Measurements from ENCODE around the gene PGM3. TPM values are rescaled to one million over a fixed set of nuclear protein-coding genes. Genes with fewer than 3 reads are reported as not detected.
"Not testable (repeated sequence)": the region's sequence is repeated elsewhere in the genome, so short reads cannot be mapped to it uniquely, and the experiment has no call there.

Gene PGM3
- total RNA-seq, 2 donors from 2014 or later: 22.4 to 34.1 TPM

- no peaks in the 10 kb centered on the region for H3K9me3 Mint-ChIP-seq
- peaks cover 20% of the 10 kb centered on the region for H3K4me1 Mint-ChIP-seq (ENCODE audit: low read depth)
- ATAC-seq (replicated peaks in 1 of 2): peak; percentile 17 to 24
- H3K4me3 Mint-ChIP-seq: no peak overlapping the region
- H3K27me3 Mint-ChIP-seq (ENCODE audit: low read depth): no peaks in the 10 kb centered on the region
- no peaks in the 10 kb centered on the region for H3K36me3 Mint-ChIP-seq (ENCODE audit: insufficient read depth in 2 of 2)
- no peak overlapping the region for H3K27ac Mint-ChIP-seq
- DNase-seq: no peak
These were observed 5.6 kb upstream of the PGM3 start for GRCh38 chr6:83198486-83199172.

- peaks cover 2 to 5% of the 10 kb centered on the region in 2 donors for H3K36me3 Mint-ChIP-seq (ENCODE audit: insufficient read depth in 2 of 2)
- peak; percentile 12 to 28 for ATAC-seq (replicated peaks in 1 of 2)
- no peaks in the 10 kb centered on the region for H3K9me3 Mint-ChIP-seq
- DNase-seq: peak; percentile 26 to 27
- H3K27ac Mint-ChIP-seq: no peak overlapping the region
- H3K27me3 Mint-ChIP-seq (ENCODE audit: low read depth): no peaks in the 10 kb centered on the region
- peak overlapping the region; percentile 93 to 99 for H3K4me3 Mint-ChIP-seq
- H3K4me1 Mint-ChIP-seq (ENCODE audit: low read depth): peaks cover 36% of the 10 kb centered on the region
These were observed 892 bp upstream of the PGM3 start for GRCh38 chr6:83193747-83194566.

- ATAC-seq (replicated peaks in 1 of 2): peak; percentile 8 to 11
- peaks cover 33% of the 10 kb centered on the region for H3K4me1 Mint-ChIP-seq (ENCODE audit: low read depth)
These were observed 609 bp downstream of the PGM3 start for GRCh38 chr6:83192456-83192855.

DNA sequence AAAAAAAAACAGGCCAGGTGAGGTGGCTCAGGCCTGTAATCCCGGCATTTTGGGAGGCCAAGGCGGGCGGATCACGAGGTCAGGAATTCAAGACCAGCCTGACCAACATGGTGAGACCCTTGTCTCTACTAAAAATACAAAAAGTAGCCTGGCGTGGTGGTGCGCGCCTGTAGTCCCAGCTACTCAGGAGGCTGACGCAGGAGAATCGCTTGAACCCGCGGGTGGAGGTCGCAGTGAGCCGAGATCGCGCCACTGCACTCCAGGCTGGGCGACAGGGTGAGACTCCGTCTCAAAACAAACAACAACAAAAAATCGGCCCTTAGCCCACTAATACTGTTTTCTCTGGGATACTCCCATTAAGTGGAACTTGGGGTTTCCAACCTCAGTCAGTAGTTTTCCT, 1.1 kb downstream of the PGM3 start:
- H3K9me3 Mint-ChIP-seq; DNase-seq; ATAC-seq (replicated peaks in 1 of 2); H3K27me3 Mint-ChIP-seq (ENCODE audit: low read depth); H3K36me3 Mint-ChIP-seq (ENCODE audit: insufficient read depth in 2 of 2): not testable (repeated sequence)
- Mint-ChIP-seq H3K4me1 (ENCODE audit: low read depth) (peaks cover 33% of the 10 kb centered on the region), H3K27ac (peak overlapping the region; percentile 93), H3K4me3 (peak overlapping the region; percentile 93 to 99)

More at GRCh38 chr6:83192456-83192855, 609 bp downstream of the PGM3 start:
- no peaks in the 10 kb centered on the region for H3K9me3 Mint-ChIP-seq
- peaks cover 2 to 5% of the 10 kb centered on the region in 2 donors for H3K36me3 Mint-ChIP-seq (ENCODE audit: insufficient read depth in 2 of 2)
- H3K27ac Mint-ChIP-seq: peak overlapping the region; percentile 93
- H3K27me3 Mint-ChIP-seq (ENCODE audit: low read depth): no peaks in the 10 kb centered on the region
- DNase-seq: no peak
- H3K4me3 Mint-ChIP-seq: peak overlapping the region; percentile 93 to 99

DNA sequence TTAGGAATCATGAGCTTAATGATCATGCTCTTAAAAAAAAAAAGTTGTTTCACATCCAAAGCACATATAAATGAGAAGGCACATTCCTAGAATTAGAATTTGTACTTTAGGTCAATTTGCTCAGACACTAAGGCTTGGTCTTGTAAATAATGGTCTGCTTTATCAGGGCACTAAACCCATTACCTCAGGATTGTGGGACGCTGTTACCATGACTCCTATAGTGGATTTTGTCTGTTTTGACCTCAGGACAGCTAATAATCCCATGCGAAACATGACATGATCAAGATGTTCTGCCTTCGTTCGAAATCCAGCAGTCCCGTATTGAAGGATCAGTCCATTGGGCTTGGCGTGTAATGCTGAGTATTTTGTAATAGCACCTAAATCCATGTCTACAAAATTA, 2.4 kb downstream of the PGM3 start:
- Mint-ChIP-seq H3K27me3 (ENCODE audit: low read depth) (no peaks in the 10 kb centered on the region), H3K4me1 (ENCODE audit: low read depth) (peaks cover 33% of the 10 kb centered on the region), H3K27ac (no peak overlapping the region), H3K9me3 (no peaks in the 10 kb centered on the region), H3K36me3 (ENCODE audit: insufficient read depth in 2 of 2) (peaks cover 5 to 6% of the 10 kb centered on the region in 2 donors), H3K4me3 (peak overlapping the region in 1 of 2 donors; percentile 61)
- ATAC-seq (replicated peaks in 1 of 2) (no peak), DNase-seq (no peak)

DNA sequence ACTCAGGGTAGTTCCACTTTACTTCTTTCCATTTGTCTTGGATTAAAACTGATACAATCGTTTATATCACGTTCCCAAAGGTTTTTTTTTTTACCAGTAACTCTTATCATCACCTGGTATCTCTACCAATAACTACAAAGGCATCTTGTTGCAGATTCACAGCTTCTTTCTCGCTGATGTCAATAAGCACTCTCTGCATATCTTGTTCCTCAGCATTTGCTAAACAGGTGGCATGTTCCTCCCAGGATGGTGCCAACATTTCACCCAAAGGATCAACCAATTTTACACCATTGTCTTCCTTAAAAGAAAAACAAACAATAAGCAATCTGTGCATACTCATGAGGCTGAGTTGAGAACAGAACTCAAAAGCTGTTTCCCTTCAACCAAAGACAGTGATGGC, 4.6 kb downstream of the PGM3 start:
- ATAC-seq (replicated peaks in 1 of 2) (no peak), DNase-seq (no peak)
- Mint-ChIP-seq H3K36me3 (ENCODE audit: insufficient read depth in 2 of 2) (peaks cover 8 to 14% of the 10 kb centered on the region in 2 donors), H3K4me1 (ENCODE audit: low read depth) (peaks cover 23% of the 10 kb centered on the region), H3K27ac (no peak overlapping the region), H3K27me3 (ENCODE audit: low read depth) (no peaks in the 10 kb centered on the region), H3K4me3 (no peak overlapping the region), H3K9me3 (no peaks in the 10 kb centered on the region)

GRCh38 chr6:83185096-83185495, 8.0 kb downstream of the PGM3 start:
- Mint-ChIP-seq H3K27me3 (ENCODE audit: low read depth) (no peaks in the 10 kb centered on the region), H3K4me1 (ENCODE audit: low read depth) (peaks cover 10% of the 10 kb centered on the region), H3K27ac (peak overlapping the region; percentile 35), H3K36me3 (ENCODE audit: insufficient read depth in 2 of 2) (peaks cover 5 to 21% of the 10 kb centered on the region in 2 donors), H3K4me3 (no peak overlapping the region), H3K9me3 (no peaks in the 10 kb centered on the region)
- ATAC-seq (replicated peaks in 1 of 2) (no peak), DNase-seq (no peak)

DNA sequence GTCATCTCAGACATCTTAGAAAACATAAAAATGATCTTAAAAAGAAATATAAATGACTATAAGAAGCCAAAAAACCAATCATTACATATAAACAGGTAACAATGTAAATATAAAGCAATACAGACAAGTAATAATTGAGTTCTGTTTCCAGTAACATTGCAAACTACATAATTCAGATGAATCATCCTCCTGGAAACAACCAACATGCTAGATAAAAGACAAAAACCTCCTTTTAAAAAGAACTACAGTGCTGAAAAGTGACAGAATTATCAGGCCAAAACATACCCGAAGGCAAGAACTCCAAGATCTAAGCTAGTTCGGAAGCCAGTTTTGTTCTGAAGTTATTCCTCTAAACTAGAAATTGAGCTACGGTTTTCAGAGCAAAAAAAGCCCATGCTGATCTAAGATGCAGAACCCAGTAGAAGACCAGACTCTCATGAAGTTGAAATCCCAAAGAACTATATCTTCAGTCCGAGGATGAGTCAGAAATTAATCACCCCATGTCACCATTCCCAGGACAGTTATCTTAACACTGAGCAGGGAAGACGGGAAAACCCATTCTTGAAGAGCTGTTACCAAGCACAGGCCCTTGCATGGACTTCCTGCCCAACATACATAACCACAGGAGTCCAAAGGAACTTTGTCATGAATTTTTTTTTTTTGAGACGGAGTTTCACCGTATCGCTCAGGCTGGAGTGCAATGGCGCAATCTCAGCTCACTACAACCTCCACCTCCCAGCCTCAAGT, 9.8 kb downstream of the PGM3 start:
- Mint-ChIP-seq H3K4me3 (no peak overlapping the region), H3K4me1 (ENCODE audit: low read depth) (no peaks in the 10 kb centered on the region), H3K27ac (peak overlapping the region; percentile 68), H3K9me3 (no peaks in the 10 kb centered on the region), H3K27me3 (ENCODE audit: low read depth) (no peaks in the 10 kb centered on the region), H3K36me3 (ENCODE audit: insufficient read depth in 2 of 2) (peaks cover 5 to 22% of the 10 kb centered on the region in 2 donors)
- no peak for ATAC-seq (replicated peaks in 1 of 2)
- no peak for DNase-seq

DNA sequence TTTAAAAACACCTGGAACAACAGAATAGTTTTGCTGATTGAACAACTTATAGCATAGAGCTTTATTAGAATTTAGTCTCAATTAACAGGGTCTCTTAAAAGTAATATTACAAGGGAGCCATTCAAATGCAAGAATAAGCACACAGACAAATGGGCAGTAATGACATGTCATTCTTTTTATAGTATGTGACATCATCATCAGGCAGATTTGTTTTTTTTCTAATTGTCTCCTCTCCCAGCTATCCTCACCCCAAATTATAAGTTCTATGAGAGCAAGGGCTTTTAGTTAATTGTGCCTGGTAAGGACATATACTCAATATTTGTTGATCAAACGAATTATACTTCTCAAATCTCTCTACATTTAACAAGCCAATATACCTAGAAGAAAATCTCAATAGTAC, 11.0 kb downstream of the PGM3 start:
- no peak overlapping the region for H3K4me3 Mint-ChIP-seq
- peaks cover 5 to 23% of the 10 kb centered on the region in 2 donors for H3K36me3 Mint-ChIP-seq (ENCODE audit: insufficient read depth in 2 of 2)
- H3K9me3 Mint-ChIP-seq: no peaks in the 10 kb centered on the region
- H3K27ac Mint-ChIP-seq: peak overlapping the region; percentile 72
- H3K27me3 Mint-ChIP-seq (ENCODE audit: low read depth): no peaks in the 10 kb centered on the region
- no peaks in the 10 kb centered on the region for H3K4me1 Mint-ChIP-seq (ENCODE audit: low read depth)
- DNase-seq (no peak), ATAC-seq (replicated peaks in 1 of 2) (no peak)

GRCh38 chr6:83180426-83180950, 12.6 kb downstream of the PGM3 start:
- ATAC-seq (replicated peaks in 1 of 2): no peak

GRCh38 chr6:83176246-83176645, 16.8 kb downstream of the PGM3 start:
- Mint-ChIP-seq H3K27me3 (ENCODE audit: low read depth) (no peaks in the 10 kb centered on the region), H3K4me3 (no peak overlapping the region), H3K4me1 (ENCODE audit: low read depth) (no peaks in the 10 kb centered on the region), H3K9me3 (no peaks in the 10 kb centered on the region), H3K27ac (no peak overlapping the region), H3K36me3 (ENCODE audit: insufficient read depth in 2 of 2) (peaks cover 6 to 13% of the 10 kb centered on the region in 2 donors)
- ATAC-seq (replicated peaks in 1 of 2) (no peak), DNase-seq (no peak)

More at GRCh38 chr6:83180426-83180950, 12.6 kb downstream of the PGM3 start:
- Mint-ChIP-seq H3K9me3 (no peaks in the 10 kb centered on the region), H3K4me3 (no peak overlapping the region), H3K36me3 (ENCODE audit: insufficient read depth in 2 of 2) (peaks cover 6 to 25% of the 10 kb centered on the region in 2 donors), H3K27me3 (ENCODE audit: low read depth) (no peaks in the 10 kb centered on the region), H3K27ac (no peak overlapping the region), H3K4me1 (ENCODE audit: low read depth) (no peaks in the 10 kb centered on the region)
- no peak for DNase-seq

GRCh38 chr6:83169511-83169910, 23.6 kb downstream of the PGM3 start:
- H3K36me3 Mint-ChIP-seq (ENCODE audit: insufficient read depth in 2 of 2): peaks cover 8% of the 10 kb centered on the region in 2 donors

GRCh38 chr6:83169106-83169505, 24.0 kb downstream of the PGM3 start:
- ATAC-seq (replicated peaks in 1 of 2) (no peak), DNase-seq (no peak)
- Mint-ChIP-seq H3K27me3 (ENCODE audit: low read depth) (no peaks in the 10 kb centered on the region), H3K4me3 (no peak overlapping the region), H3K36me3 (ENCODE audit: insufficient read depth in 2 of 2) (peaks cover 5 to 7% of the 10 kb centered on the region in 2 donors), H3K4me1 (ENCODE audit: low read depth) (no peaks in the 10 kb centered on the region), H3K27ac (no peak overlapping the region), H3K9me3 (no peaks in the 10 kb centered on the region)

More at GRCh38 chr6:83169511-83169910, 23.6 kb downstream of the PGM3 start:
- H3K4me1 Mint-ChIP-seq (ENCODE audit: low read depth): no peaks in the 10 kb centered on the region
- H3K27me3 Mint-ChIP-seq (ENCODE audit: low read depth): no peaks in the 10 kb centered on the region
- no peak overlapping the region for H3K27ac Mint-ChIP-seq
- DNase-seq (no peak), ATAC-seq (replicated peaks in 1 of 2) (no peak)
- no peaks in the 10 kb centered on the region for H3K9me3 Mint-ChIP-seq
- H3K4me3 Mint-ChIP-seq: no peak overlapping the region
